ENCODE measurements around the gene IZUMO4. TPM values are rescaled to one million over a fixed set of nuclear protein-coding genes. Genes with fewer than 3 reads are reported as not detected.

Gene IZUMO4
- total and polyA plus RNA-seq, 10 of the 15 experiments (the other 5 are each of a cell fraction or from before 2014, with no cell fraction given) = 0.53 to 27.1 (median 7.5) TPM

DNA sequence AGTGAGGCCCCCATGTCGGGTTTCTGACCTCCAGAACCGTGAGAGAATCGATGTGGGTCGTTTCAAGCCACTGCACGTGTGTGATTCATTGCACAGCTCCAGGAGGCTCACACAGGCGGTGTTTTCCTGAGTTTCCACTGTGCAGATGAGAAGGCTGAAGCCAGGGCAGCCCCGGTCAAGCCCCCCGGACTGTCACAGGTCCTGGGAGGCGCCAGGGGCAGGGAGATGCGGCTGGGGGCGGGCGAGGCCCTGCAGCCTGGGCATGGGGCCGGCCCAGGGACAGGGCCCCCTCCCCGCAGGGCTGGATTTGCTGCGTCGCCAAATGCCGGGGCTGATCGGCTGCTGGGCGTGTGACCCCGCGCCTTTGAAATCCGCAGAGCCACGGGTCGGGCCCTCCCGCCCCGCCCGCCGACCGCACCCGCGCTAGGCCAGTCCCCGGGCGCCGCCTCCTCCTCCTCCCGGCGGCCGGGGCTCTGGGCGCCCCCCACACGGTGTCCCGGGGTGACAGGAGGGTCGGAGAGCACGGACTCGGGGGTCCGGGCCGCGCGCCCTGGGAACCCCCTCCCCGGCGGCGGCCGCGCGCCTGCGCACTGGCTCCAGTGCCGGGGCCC is 35.7 kb upstream of the IZUMO4 start (continued):
- TF ChIP-seq, protein P1, sequence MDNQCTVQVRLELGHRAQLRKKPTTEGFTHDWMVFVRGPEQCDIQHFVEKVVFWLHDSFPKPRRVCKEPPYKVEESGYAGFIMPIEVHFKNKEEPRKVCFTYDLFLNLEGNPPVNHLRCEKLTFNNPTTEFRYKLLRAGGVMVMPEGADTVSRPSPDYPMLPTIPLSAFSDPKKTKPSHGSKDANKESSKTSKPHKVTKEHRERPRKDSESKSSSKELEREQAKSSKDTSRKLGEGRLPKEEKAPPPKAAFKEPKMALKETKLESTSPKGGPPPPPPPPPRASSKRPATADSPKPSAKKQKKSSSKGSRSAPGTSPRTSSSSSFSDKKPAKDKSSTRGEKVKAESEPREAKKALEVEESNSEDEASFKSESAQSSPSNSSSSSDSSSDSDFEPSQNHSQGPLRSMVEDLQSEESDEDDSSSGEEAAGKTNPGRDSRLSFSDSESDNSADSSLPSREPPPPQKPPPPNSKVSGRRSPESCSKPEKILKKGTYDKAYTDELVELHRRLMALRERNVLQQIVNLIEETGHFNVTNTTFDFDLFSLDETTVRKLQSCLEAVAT (IDR thresholded peaks at IDR 0.05) = no peak
- TF ChIP-seq EGR1 (IDR thresholded peaks at IDR 0.05; ENCODE audit: borderline replicate concordance in 1 of 2, low read depth in 2 of 2, low read length in 2 of 2) = no peak
- TF ChIP-seq CBX5 (IDR thresholded peaks at IDR 0.05; ENCODE audit: low read depth) = no peak
- TF ChIP-seq ZNF207 (IDR thresholded peaks at IDR 0.05; ENCODE audit: borderline replicate concordance) = peak; percentile 46; the same call in 1 of the 2 replicates
- TF ChIP-seq, protein P2, sequence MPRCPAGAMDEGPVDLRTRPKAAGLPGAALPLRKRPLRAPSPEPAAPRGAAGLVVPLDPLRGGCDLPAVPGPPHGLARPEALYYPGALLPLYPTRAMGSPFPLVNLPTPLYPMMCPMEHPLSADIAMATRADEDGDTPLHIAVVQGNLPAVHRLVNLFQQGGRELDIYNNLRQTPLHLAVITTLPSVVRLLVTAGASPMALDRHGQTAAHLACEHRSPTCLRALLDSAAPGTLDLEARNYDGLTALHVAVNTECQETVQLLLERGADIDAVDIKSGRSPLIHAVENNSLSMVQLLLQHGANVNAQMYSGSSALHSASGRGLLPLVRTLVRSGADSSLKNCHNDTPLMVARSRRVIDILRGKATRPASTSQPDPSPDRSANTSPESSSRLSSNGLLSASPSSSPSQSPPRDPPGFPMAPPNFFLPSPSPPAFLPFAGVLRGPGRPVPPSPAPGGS (IDR thresholded peaks at IDR 0.05; ENCODE audit: borderline replicate concordance, insufficient read depth, low read depth, low read length, poor library complexity, severe bottlenecking) = peak; percentile 86
- TF ChIP-seq, protein P3, sequence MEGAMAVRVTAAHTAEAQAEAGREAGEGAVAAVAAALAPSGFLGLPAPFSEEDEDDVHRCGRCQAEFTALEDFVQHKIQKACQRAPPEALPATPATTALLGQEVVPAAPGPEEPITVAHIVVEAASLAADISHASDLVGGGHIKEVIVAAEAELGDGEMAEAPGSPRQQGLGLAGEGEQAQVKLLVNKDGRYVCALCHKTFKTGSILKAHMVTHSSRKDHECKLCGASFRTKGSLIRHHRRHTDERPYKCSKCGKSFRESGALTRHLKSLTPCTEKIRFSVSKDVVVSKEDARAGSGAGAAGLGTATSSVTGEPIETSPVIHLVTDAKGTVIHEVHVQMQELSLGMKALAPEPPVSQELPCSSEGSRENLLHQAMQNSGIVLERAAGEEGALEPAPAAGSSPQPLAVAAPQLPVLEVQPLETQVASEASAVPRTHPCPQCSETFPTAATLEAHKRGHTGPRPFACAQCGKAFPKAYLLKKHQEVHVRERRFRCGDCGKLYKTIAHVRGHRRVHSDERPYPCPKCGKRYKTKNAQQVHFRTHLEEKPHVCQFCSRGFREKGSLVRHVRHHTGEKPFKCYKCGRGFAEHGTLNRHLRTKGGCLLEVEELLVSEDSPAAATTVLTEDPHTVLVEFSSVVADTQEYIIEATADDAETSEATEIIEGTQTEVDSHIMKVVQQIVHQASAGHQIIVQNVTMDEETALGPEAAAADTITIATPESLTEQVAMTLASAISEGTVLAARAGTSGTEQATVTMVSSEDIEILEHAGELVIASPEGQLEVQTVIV (IDR thresholded peaks at IDR 0.05; ENCODE audit: borderline replicate concordance, partially characterized antibody) = no peak
- no peak for TF ChIP-seq CHD4 (IDR thresholded peaks at IDR 0.05)
- TF ChIP-seq SKIL (IDR thresholded peaks at IDR 0.05; ENCODE audit: low read depth, poor library complexity, severe bottlenecking) = no peak
- TF ChIP-seq, protein P4, sequence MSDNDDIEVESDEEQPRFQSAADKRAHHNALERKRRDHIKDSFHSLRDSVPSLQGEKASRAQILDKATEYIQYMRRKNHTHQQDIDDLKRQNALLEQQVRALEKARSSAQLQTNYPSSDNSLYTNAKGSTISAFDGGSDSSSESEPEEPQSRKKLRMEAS (IDR thresholded peaks at IDR 0.05; ENCODE audit: low read depth, low read length) = no peak; the same call in 1 of the 2 replicates
- TF ChIP-seq CREB1 (IDR thresholded peaks at IDR 0.05; ENCODE audit: low read depth) = no peak

All from GM12878 (cell line).